ENCODE data around the gene HSPB2. TPM values are rescaled to one million over a fixed set of nuclear protein-coding genes. Genes with fewer than 3 reads are reported as not detected.

Gene HSPB2
- total and polyA plus RNA-seq, 2 of the 4 experiments (the other 2 are of a cell fraction), result 0.18 to 0.55 TPM

DNA sequence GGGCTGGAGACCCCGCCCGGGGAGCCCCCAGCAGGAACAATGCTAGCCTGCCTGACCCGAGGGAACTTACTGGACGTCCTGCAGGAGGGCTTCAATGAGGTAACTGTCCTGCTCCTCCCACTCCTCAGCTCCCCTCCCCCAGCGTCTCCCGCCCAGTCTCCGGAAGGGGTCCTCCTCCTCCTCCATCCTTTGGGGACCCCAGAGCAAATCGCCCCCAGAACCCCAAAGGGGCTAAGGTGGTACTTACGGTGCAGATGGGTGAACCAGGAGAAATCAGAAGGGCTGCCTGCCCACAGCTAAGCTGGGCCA is 24.9 kb downstream of the HSPB2 start:
- peaks cover 31% of the 10 kb centered on the region for H3K4me1 ChIP-seq (ENCODE audit: control insufficient read depth, insufficient read depth, low read length)
- peak overlapping the region; percentile 25 for H3K9ac ChIP-seq (ENCODE audit: low read depth, low read length)
- no peak for TF ChIP-seq NFE2L2 (IDR thresholded peaks at IDR 0.05; ENCODE audit: low read depth, low read length)
- TF ChIP-seq MAZ (IDR thresholded peaks at IDR 0.05; ENCODE audit: borderline replicate concordance, low read depth, low read length), result no peak
- no peak for TF ChIP-seq MAFK (IDR thresholded peaks at IDR 0.05; ENCODE audit: low read depth, low read length)
- no peak for TF ChIP-seq RAD21 (IDR thresholded peaks at IDR 0.05; ENCODE audit: low read length)
- TF ChIP-seq RCOR1 (IDR thresholded peaks at IDR 0.05; ENCODE audit: insufficient replicate concordance, low read length), result no peak
- no peak for TF ChIP-seq MXI1 (IDR thresholded peaks at IDR 0.05; ENCODE audit: borderline replicate concordance, low read depth, low read length)
- TF ChIP-seq CEBPB (IDR thresholded peaks at IDR 0.05; ENCODE audit: low read depth, low read length), result no peak
- peak overlapping the region; percentile 3; the same call in 1 of the 2 replicates for H4K5ac ChIP-seq (ENCODE audit: low read depth, low read length)
- no peaks in the 10 kb centered on the region for H3K9me3 ChIP-seq (ENCODE audit: control insufficient read depth, insufficient read depth, low read length)
- H3K56ac ChIP-seq (ENCODE audit: extremely low read depth, insufficient read depth, low read length), result peak overlapping the region; percentile 28; the same call in 1 of the 2 replicates
- peak overlapping the region; percentile 75 for H4K91ac ChIP-seq (ENCODE audit: insufficient read depth, low read depth, low read length)
- H4K20me1 ChIP-seq (ENCODE audit: insufficient read depth, low read length), result no peaks in the 10 kb centered on the region
- peak overlapping the region; percentile 76; the same call in 2 of the 3 replicates for H2BK15ac ChIP-seq (ENCODE audit: low read depth, low read length)
- no peaks in the 10 kb centered on the region for H3K36me3 ChIP-seq (ENCODE audit: control insufficient read depth, insufficient read depth, low read length)
- H3K23ac ChIP-seq (ENCODE audit: low read depth, low read length), result peak overlapping the region; percentile 95
- H4K8ac ChIP-seq (ENCODE audit: low read depth in 2 of 2, low read length in 2 of 2), result peak overlapping the region; percentile 58 to 71; a peak in 2 of 4 replicates
- POLR2A ChIA-PET (ENCODE audit: unreplicated experiment), result interaction anchor here (1.3 kb wide), 1 partner anchor 40 kb away, joined by 3 read pairs; no protein-coding TSS in a partner anchor
- peak overlapping the region; percentile 2; the same call in 1 of the 2 replicates for H3K18ac ChIP-seq (ENCODE audit: low read depth, low read length)
- peak overlapping the region; percentile 84 for H3K4me3 ChIP-seq (ENCODE audit: insufficient read depth, low read depth, low read length)
- CTCF ChIA-PET, result interaction anchor here (0.5 to 0.6 kb wide), 2 partner anchors 38 to 326 kb away, joined by 3 to 4 read pairs; no protein-coding TSS in a partner anchor
- intact Hi-C loops (cut with micrococcal nuclease) (loop anchor here (2.0 kb wide), 1 partner anchor 59 kb away; the partner anchor contains the start of genes CFAP68 and FDXACB1), in situ Hi-C loops (cut with MboI; ENCODE audit: low sequenced_read_pairs) (loop anchor here (5.0 kb wide), 1 partner anchor 40 kb away; no protein-coding TSS in a partner anchor), dilution Hi-C loops (cut with HindIII; ENCODE audit: low sequenced_read_pairs, unreplicated experiment) (no loop called here)
- WGBS, 2 experiments (ENCODE audit: extremely low coverage in 2 of 2, insufficient read length in 1 of 2), result 8% methylated on average over 2 of the region's 9 CpGs; no CpG with 5 or more reads in 1 of the 2 experiments
- H3K27me3 ChIP-seq (ENCODE audit: control insufficient read depth, insufficient read depth, low read length), result no peaks in the 10 kb centered on the region
- DNase-seq (no peak), ATAC-seq (ENCODE audit: low read depth) (peak; percentile 9; the same call in 1 of the 2 replicates)
- peaks cover 16 to 45% of the 10 kb centered on the region in 2 experiments for H3K79me1 ChIP-seq (ENCODE audit: low read depth in 1 of 2, low read length in 2 of 2)
- H3K9me1 ChIP-seq (ENCODE audit: insufficient read depth, low read length), result peaks cover 29% of the 10 kb centered on the region
- H2BK20ac ChIP-seq (ENCODE audit: low read depth, low read length), result peak overlapping the region; percentile 64
- H3K4ac ChIP-seq (ENCODE audit: low read depth, low read length), result peak overlapping the region; percentile 87
- peak overlapping the region; percentile 28 for H3K27ac ChIP-seq (ENCODE audit: insufficient read depth, low read length)
- BruUV-seq (replicated peaks), result no TSS peak
- H3K4me2 ChIP-seq (ENCODE audit: low read depth, low read length), result peak overlapping the region; percentile 95
- H2AK9ac ChIP-seq (replicated peaks; ENCODE audit: low read depth, low read length, poor library complexity), result peak overlapping the region; percentile 94
- H3K14ac ChIP-seq (replicated peaks; ENCODE audit: low read depth, low read length), result peak overlapping the region; percentile 64
- H2AFZ ChIP-seq (replicated peaks; ENCODE audit: low read length, poor library complexity), result peak overlapping the region; percentile 99
- peak overlapping the region; percentile 72 for H2BK5ac ChIP-seq (ENCODE audit: low read depth, low read length, poor library complexity, severe bottlenecking)
- peak overlapping the region; percentile 70 for H2AK5ac ChIP-seq (ENCODE audit: low read depth, low read length)
- peak overlapping the region; percentile 68 for H2BK120ac ChIP-seq (ENCODE audit: low read depth, low read length)

Data from IMR-90 (cell line).